Body of pancreas (tissue), 4 donors: ENCODE results near the gene COL23A1. TPM values are rescaled to one million over a fixed set of nuclear protein-coding genes. Genes with fewer than 3 reads are reported as not detected.

Source experiments
- ATAC-seq: fragments of 150-250 bp; one replicate; pipeline ENCODE4 v1.9.1; 2016
- DNase-seq, 4 donors: peaks; one replicate each; pipeline ENCODE4 v3.0.0-alpha.2; 2019
- H3K27ac ChIP-seq, 4 donors: fragments of 200-600 bp; sonication (generic); 1 replicate in 3 of 4; 2 replicates in 1 of 4; pipeline versions ENCODE4 v1.5.1 to v1.6.1; 2016 to 2019; ENCODE audit warnings: mild to moderate bottlenecking in 1 of 4, mixed read lengths in 1 of 4, moderate library complexity in 1 of 4
- H3K27me3 ChIP-seq, 2 donors: fragments of 200-600 bp; sonication (generic); one replicate each; pipeline ENCODE4 v1.6.0; 2016; ENCODE audit warnings: mild to moderate bottlenecking in 1 of 2
- H3K36me3 ChIP-seq, 2 donors: fragments of 200-600 bp; sonication (generic); replicated peaks in 1 of 2; 2 replicates each; pipeline ENCODE4 v1.5.1; 2016; ENCODE audit warnings: low read depth in 2 of 2; ENCODE audit not compliant: insufficient read depth in 1 of 2
- H3K4me1 ChIP-seq: fragments of 200-600 bp; sonication (generic); one replicate; pipeline ENCODE4 v1.6.0; 2016
- H3K4me3 ChIP-seq, 2 donors: fragments of 200-600 bp; sonication (generic); 1 replicate in 1 of 2; 2 replicates in 1 of 2; pipeline ENCODE4 v1.5.1; 2016 to 2019
- H3K9me3 ChIP-seq, 3 donors: fragments of 200-600 bp; sonication (generic); 1 replicate in 2 of 3; 2 replicates in 1 of 3; pipeline ENCODE4 v1.5.1; 2016
- POLR2A ChIP-seq, 3 donors: fragments of 450-650 bp; IDR thresholded peaks; one replicate each; pipeline ENCODE4 v1.6.1; 2016; ENCODE audit warnings: antibody characterized with exemption in 3 of 3, mild to moderate bottlenecking in 2 of 3
- WGBS, 2 donors: methylation state at CpG; one replicate each; pipeline ENCODE4 v1.1.5; 2017; 5-methylcytosine and 5-hydroxymethylcytosine counted together
- intact Hi-C: fragments of 100-400 bp; cut with DNase I; formaldehyde crosslinking; loops from one replicate; pipeline ENCODE4 v1.15.1; 2023
- total RNA-seq, 2 donors: library from RNA; depleted of rRNA; stranded (reverse); fragments of >200 nt; gene quantifications; one replicate each; pipeline ENCODE4 v1.1.0, GENCODE V29; 2016
- TF ChIP-seq, protein P1 (sequence below), 7 experiments: fragments of 450-650 bp in 4 of 7; fragments of 200-600 bp in 3 of 7; sonication (generic) in 3 of 7; IDR thresholded peaks; one replicate each; pipeline ENCODE4 v1.5.1; 2016 to 2019; ENCODE audit warnings: antibody characterized with exemption in 7 of 7

The COL23A1 gene
- total RNA-seq, 2 donors from 2014 or later: not detected

DNA sequence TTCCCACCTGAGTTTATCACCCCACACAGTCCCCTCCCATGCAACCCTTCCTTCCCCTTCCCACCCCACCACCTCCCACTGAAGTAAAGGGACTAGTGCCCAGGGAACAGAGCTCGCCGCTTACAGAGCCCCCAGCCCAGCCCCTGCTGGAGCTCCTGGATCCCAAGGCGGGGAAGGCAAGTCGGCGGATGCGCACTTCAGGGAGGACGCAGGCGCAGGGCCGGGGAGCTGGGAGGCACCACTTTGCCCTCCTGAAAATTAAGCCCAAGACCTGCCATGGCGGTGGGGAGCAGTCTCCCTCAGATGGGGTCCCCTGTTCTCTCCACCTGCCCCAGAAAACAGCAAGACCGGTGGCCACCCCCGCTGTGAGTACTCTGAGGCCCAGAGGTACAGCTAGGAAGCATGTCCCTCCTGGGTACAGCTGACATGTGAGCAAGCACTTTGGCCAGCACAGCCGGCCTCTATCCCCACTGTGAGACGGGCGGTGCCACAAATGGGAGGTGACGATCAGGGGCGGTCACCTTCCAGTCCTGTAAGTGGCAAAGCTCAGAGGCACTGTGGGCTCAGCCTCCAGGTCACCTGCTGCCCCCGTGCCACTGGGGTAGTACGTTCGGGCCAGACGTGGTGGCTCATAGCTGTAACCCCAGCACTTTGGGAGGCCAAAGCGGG is 45.9 kb downstream of the COL23A1 start:
- no peak for ATAC-seq
- H3K4me3 ChIP-seq: no peak overlapping the region
- no peaks in the 10 kb centered on the region for H3K4me1 ChIP-seq
- no peak for TF ChIP-seq POLR2A (IDR thresholded peaks at IDR 0.05)
- TF ChIP-seq, protein P1, sequence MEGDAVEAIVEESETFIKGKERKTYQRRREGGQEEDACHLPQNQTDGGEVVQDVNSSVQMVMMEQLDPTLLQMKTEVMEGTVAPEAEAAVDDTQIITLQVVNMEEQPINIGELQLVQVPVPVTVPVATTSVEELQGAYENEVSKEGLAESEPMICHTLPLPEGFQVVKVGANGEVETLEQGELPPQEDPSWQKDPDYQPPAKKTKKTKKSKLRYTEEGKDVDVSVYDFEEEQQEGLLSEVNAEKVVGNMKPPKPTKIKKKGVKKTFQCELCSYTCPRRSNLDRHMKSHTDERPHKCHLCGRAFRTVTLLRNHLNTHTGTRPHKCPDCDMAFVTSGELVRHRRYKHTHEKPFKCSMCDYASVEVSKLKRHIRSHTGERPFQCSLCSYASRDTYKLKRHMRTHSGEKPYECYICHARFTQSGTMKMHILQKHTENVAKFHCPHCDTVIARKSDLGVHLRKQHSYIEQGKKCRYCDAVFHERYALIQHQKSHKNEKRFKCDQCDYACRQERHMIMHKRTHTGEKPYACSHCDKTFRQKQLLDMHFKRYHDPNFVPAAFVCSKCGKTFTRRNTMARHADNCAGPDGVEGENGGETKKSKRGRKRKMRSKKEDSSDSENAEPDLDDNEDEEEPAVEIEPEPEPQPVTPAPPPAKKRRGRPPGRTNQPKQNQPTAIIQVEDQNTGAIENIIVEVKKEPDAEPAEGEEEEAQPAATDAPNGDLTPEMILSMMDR (IDR thresholded peaks at IDR 0.05): no peak
- intact Hi-C loops: no loop called here
- DNase-seq: no peak
- H3K27ac ChIP-seq: no peak overlapping the region
- no peaks in the 10 kb centered on the region for H3K36me3 ChIP-seq
- no peaks in the 10 kb centered on the region for H3K9me3 ChIP-seq
- 83 to 84% methylated on average over 10 to 20 of the region's 22 CpGs for WGBS, 2 donors
- no peaks in the 10 kb centered on the region for H3K27me3 ChIP-seq

DNA sequence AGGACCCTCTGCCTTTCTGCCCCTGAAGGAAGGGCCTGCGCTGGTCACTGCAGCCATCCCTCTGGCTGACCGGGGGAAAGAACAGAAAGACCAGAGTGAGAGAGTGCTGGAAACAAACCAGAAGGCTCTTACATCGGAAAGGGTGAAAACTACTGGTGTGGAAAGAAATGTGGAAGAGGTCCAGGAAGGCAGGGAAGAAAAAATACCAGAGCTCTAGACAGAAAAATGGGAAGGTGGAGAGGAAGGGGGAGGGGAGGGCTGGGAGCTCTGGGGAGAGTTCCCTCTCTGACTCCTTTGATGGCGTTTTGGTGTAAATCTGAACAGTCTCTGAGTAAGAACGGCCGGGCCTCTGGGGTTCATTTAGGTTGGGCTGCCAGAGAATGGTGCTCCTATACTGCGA is 47.7 kb downstream of the COL23A1 start:
- intact Hi-C loops: no loop called here
- Histone ChIP-seq H3K36me3 (no peaks in the 10 kb centered on the region), H3K27ac (no peak overlapping the region), H3K27me3 (no peaks in the 10 kb centered on the region), H3K4me1 (no peaks in the 10 kb centered on the region), H3K9me3 (no peaks in the 10 kb centered on the region), H3K4me3 (no peak overlapping the region)
- DNase-seq: no peak
- TF ChIP-seq, protein P1 (IDR thresholded peaks at IDR 0.05): no peak
- TF ChIP-seq POLR2A (IDR thresholded peaks at IDR 0.05): no peak
- 52 to 56% methylated on average over 7 of the region's 7 CpGs for WGBS, 2 donors
- no peak for ATAC-seq

DNA sequence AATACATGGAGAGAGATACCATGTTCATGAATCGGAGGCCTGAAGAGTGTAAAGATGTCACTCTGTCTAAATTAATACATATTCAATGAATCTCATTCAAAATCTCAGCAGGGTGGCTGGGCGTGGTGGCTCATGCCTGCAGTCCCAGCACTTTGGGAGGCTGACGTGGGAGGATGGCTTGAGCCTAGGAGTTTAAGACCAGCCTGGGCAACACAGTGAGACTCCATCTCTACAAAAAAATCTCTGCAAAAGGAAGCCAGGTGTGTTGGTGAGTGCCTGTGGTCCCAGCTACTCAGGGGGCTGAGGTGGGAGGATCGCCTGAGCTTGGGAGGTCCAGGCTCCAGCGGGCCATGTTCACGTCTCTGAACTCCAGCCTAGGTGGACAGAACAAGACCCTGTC is 49.7 kb downstream of the COL23A1 start:
- no peaks in the 10 kb centered on the region for H3K27me3 ChIP-seq
- H3K4me1 ChIP-seq: no peaks in the 10 kb centered on the region
- intact Hi-C loops: no loop called here
- ATAC-seq (no peak), DNase-seq (no peak)
- no peak overlapping the region for H3K4me3 ChIP-seq
- no peaks in the 10 kb centered on the region for H3K9me3 ChIP-seq
- H3K36me3 ChIP-seq: no peaks in the 10 kb centered on the region
- H3K27ac ChIP-seq: no peak overlapping the region
- WGBS, 2 donors: 83 to 87% methylated on average over 6 of the region's 6 CpGs
- TF ChIP-seq, protein P1 (IDR thresholded peaks at IDR 0.05): no peak
- no peak for TF ChIP-seq POLR2A (IDR thresholded peaks at IDR 0.05)

DNA sequence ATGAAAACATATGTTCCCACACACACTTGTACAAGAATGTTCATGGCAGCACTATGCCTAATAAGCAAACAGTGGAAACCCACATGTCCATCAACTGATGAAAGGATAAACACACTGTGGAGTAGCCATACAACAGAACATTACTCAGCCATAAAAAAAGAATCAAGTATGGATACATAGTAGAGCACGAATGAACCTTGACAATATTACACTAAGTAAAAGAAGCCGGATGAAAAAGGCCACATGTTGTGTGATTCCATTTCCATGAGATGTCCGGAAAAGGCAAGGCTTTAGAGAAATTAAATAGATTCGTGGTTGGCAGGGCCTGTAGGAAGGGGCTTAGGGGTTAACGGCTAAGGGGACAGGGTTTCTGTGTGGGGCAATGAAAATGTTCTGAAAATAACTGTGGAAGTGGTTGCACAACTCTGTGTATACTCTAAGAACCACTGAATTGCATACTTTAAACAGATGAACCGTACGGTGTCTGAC is 51.4 kb downstream of the COL23A1 start:
- H3K4me1 ChIP-seq: no peaks in the 10 kb centered on the region

More for the DNA sequence above, 51.4 kb downstream of the COL23A1 start:
- 52 to 78% methylated on average over 7 of the region's 7 CpGs for WGBS, 2 donors
- TF ChIP-seq, protein P1 (IDR thresholded peaks at IDR 0.05): no peak
- no peak for TF ChIP-seq POLR2A (IDR thresholded peaks at IDR 0.05)
- no peak for ATAC-seq
- no peaks in the 10 kb centered on the region for H3K36me3 ChIP-seq
- H3K9me3 ChIP-seq: no peaks in the 10 kb centered on the region
- DNase-seq: no peak
- H3K4me3 ChIP-seq: no peak overlapping the region
- no peak overlapping the region for H3K27ac ChIP-seq
- no peaks in the 10 kb centered on the region for H3K27me3 ChIP-seq
- intact Hi-C loops: no loop called here
